Esophagus muscularis mucosa (tissue), 4 donors: ENCODE results near the gene SV2C. TPM values are rescaled to one million over a fixed set of nuclear protein-coding genes. Genes with fewer than 3 reads are reported as not detected.

Experiments used
- DNase-seq: peaks from one replicate; pipeline ENCODE4 v3.0.0-alpha.2; 2017; ENCODE audit errors: extremely low spot score
- H3K27ac ChIP-seq, 4 donors: fragments of 200-600 bp; sonication (generic); replicated peaks in 1 of 4; 1 replicate in 3 of 4; 2 replicates in 1 of 4; pipeline ENCODE4 v1.5.1; 2016 to 2019; ENCODE audit warnings: mild to moderate bottlenecking in 1 of 4
- H3K27me3 ChIP-seq, 4 donors: fragments of 200-600 bp; sonication (generic); one replicate each; pipeline versions ENCODE4 v1.5.1 to v1.6.0; 2016 to 2019
- H3K36me3 ChIP-seq, 4 donors: fragments of 200-600 bp; sonication (generic); one replicate each; pipeline ENCODE4 v1.5.1; 2016 to 2019
- H3K4me1 ChIP-seq, 4 donors: fragments of 200-600 bp; sonication (generic); one replicate each; pipeline ENCODE4 v1.5.1; 2016 to 2019
- H3K4me3 ChIP-seq, 4 donors: fragments of 200-600 bp; sonication (generic); 1 replicate in 2 of 4; 2 replicates in 2 of 4; pipeline ENCODE4 v1.5.1; 2016 to 2019; ENCODE audit warnings: mild to moderate bottlenecking in 4 of 4, moderate library complexity in 1 of 4
- H3K9me3 ChIP-seq, 4 donors: fragments of 200-600 bp; sonication (generic); 1 replicate in 3 of 4; 2 replicates in 1 of 4; pipeline ENCODE4 v1.5.1; 2016 to 2019
- EP300 ChIP-seq: sonication (generic); formaldehyde crosslinking; IDR thresholded peaks from one replicate; pipeline ENCODE4 v1.6.1; 2017; ENCODE audit warnings: antibody characterized with exemption
- POLR2A ChIP-seq: fragments of 450-650 bp; IDR thresholded peaks from one replicate; pipeline ENCODE4 v1.6.1; 2017; ENCODE audit warnings: antibody characterized with exemption, moderate library complexity, mild to moderate bottlenecking, low read depth
- POLR2AphosphoS5 ChIP-seq, 2 donors: sonication (generic); formaldehyde crosslinking; IDR thresholded peaks; one replicate each; pipeline ENCODE4 v1.6.1; 2017; ENCODE audit warnings: antibody characterized with exemption in 2 of 2
- WGBS: methylation state at CpG from one replicate; pipeline ENCODE4 v1.1.5; 2018; 5-methylcytosine and 5-hydroxymethylcytosine counted together
- intact Hi-C: fragments of 100-400 bp; cut with DNase I; formaldehyde crosslinking; loops from one replicate; pipeline ENCODE4 v1.15.1; 2023
- total RNA-seq, 4 donors: library from RNA; depleted of rRNA; stranded (reverse); fragments of >200 nt; gene quantifications; one replicate each; pipeline versions ENCODE4 v1.1.0 to v1.2.1, GENCODE V29; 2016
- TF ChIP-seq, protein P1 (sequence below), 3 experiments: fragments of 200-600 bp in 2 of 3; fragments of 450-650 bp in 1 of 3; sonication (generic) in 2 of 3; IDR thresholded peaks; one replicate each; pipeline ENCODE4 v1.5.1; 2017 to 2019; ENCODE audit warnings: antibody characterized with exemption in 3 of 3, mild to moderate bottlenecking in 2 of 3, moderate library complexity in 1 of 3

The SV2C gene
- total RNA-seq, 4 donors from 2014 or later, result 0.23 to 0.99 (median 0.47) TPM

DNA sequence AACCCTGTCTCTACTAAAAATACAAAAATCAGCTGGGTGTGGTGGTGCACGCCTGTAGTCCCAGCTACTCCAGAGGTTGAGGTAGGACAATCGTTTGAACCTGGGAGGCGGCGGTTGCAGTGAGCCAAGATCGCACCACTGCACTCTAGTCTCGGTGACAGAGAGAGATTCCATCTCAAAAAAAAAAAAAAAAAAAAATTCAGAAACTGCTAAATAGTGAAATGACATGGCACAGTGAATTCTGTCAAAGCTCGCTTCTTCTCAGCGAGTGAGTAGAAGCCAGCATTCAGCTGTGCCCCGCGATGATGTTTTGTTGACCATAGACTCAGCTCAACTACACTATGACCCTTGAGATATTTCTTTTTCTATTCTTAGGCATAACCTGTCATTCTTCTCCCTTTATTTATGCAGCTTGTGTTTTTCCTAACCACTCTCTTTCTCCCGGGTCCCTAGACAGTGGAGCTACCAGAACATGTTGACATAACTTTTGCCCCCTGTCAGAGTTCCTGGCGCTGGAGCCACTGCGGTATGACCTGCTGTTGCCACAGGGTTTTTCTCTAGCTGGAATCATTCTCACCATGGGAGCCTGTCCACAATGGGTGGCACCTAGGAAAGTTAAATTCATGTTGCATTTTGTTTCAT lies 306.5 kb downstream of the SV2C start:
- Histone ChIP-seq H3K27me3 (no peaks in the 10 kb centered on the region), H3K27ac (no peak overlapping the region), H3K36me3 (no peaks in the 10 kb centered on the region), H3K4me3 (no peak overlapping the region), H3K9me3 (no peaks in the 10 kb centered on the region), H3K4me1 (peaks cover 0 to 6% (median 2%) of the 10 kb centered on the region in 4 donors)
- WGBS, result 83% methylated on average over 13 of the region's 13 CpGs
- DNase-seq, result no peak
- intact Hi-C loops, result no loop called here
- TF ChIP-seq POLR2AphosphoS5 (IDR thresholded peaks at IDR 0.05), result no peak
- TF ChIP-seq, protein P1, sequence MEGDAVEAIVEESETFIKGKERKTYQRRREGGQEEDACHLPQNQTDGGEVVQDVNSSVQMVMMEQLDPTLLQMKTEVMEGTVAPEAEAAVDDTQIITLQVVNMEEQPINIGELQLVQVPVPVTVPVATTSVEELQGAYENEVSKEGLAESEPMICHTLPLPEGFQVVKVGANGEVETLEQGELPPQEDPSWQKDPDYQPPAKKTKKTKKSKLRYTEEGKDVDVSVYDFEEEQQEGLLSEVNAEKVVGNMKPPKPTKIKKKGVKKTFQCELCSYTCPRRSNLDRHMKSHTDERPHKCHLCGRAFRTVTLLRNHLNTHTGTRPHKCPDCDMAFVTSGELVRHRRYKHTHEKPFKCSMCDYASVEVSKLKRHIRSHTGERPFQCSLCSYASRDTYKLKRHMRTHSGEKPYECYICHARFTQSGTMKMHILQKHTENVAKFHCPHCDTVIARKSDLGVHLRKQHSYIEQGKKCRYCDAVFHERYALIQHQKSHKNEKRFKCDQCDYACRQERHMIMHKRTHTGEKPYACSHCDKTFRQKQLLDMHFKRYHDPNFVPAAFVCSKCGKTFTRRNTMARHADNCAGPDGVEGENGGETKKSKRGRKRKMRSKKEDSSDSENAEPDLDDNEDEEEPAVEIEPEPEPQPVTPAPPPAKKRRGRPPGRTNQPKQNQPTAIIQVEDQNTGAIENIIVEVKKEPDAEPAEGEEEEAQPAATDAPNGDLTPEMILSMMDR (IDR thresholded peaks at IDR 0.05), result no peak

- WGBS, result 87% methylated on average over 9 of the region's 9 CpGs
- intact Hi-C loops, result no loop called here
Measured at GRCh38 chr5:76391014-76391413, 307.8 kb downstream of the SV2C start.

GRCh38 chr5:76393035-76393680 lies 310.0 kb downstream of the SV2C start:
- 82% methylated on average over 5 of the region's 5 CpGs for WGBS
- intact Hi-C loops, result no loop called here

More at GRCh38 chr5:76391014-76391413, 307.8 kb downstream of the SV2C start:
- Histone ChIP-seq H3K4me1 (peaks cover 0 to 5% (median 2%) of the 10 kb centered on the region in 4 donors), H3K27ac (no peak overlapping the region), H3K36me3 (no peaks in the 10 kb centered on the region), H3K27me3 (no peaks in the 10 kb centered on the region), H3K4me3 (no peak overlapping the region), H3K9me3 (no peaks in the 10 kb centered on the region)
- TF ChIP-seq POLR2A (no peak), EP300 (no peak), POLR2AphosphoS5 (IDR thresholded peaks at IDR 0.05) (no peak)
- TF ChIP-seq, protein P1 (IDR thresholded peaks at IDR 0.05), result no peak
- no peak for DNase-seq

DNA sequence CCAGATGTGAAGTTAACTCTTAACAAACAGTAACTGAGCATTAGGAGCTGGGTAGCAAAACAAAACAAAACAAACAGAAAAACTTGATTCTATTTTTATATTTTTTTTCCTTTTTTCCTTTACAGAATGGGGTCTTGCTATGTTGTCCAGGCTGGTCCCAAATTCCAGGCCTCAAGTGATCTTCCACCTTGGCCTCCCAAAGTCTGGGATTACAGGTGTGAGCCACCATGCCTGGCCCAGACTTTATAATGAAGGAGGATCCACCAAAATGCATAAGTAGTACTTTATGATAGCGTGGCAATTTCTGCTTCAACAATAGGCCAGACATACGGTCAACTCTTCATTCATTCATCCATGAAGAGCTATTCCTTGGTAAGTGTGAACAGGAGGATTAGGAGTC lies 314.0 kb downstream of the SV2C start:
- intact Hi-C loops, result no loop called here
- Histone ChIP-seq H3K4me3 (no peak overlapping the region), H3K4me1 (peaks cover 4 to 8% (median 6%) of the 10 kb centered on the region in 4 donors), H3K27ac (no peak overlapping the region), H3K27me3 (peaks cover 0 to 6% (median 1%) of the 10 kb centered on the region in 4 donors), H3K9me3 (no peaks in the 10 kb centered on the region), H3K36me3 (no peaks in the 10 kb centered on the region)
- TF ChIP-seq POLR2AphosphoS5 (IDR thresholded peaks at IDR 0.05) (no peak), POLR2A (no peak), EP300 (no peak)
- TF ChIP-seq, protein P1 (IDR thresholded peaks at IDR 0.05), result no peak
- DNase-seq, result no peak
- 88% methylated on average over 2 of the region's 2 CpGs for WGBS

More at GRCh38 chr5:76393035-76393680, 310.0 kb downstream of the SV2C start:
- H3K27me3 ChIP-seq, result no peaks in the 10 kb centered on the region
- no peaks in the 10 kb centered on the region for H3K4me1 ChIP-seq
- DNase-seq, result no peak
- no peaks in the 10 kb centered on the region for H3K9me3 ChIP-seq
- no peak overlapping the region for H3K4me3 ChIP-seq
- H3K27ac ChIP-seq, result no peak overlapping the region
- H3K36me3 ChIP-seq, result no peaks in the 10 kb centered on the region
- TF ChIP-seq POLR2AphosphoS5 (IDR thresholded peaks at IDR 0.05), result no peak
- no peak for TF ChIP-seq EP300
- TF ChIP-seq, protein P1 (IDR thresholded peaks at IDR 0.05), result no peak
- TF ChIP-seq POLR2A, result no peak
